PFSK-1 (cell line): Measurements from ENCODE around the gene LAIR1.

ENCODE experiments used
- FOXP2 ChIP-seq: optimal IDR thresholded peaks from 2 replicates; pipeline ENCODE3; 2011; ENCODE audit warnings: borderline replicate concordance, control low read depth, inconsistent platforms; ENCODE audit not compliant: insufficient read depth; ENCODE audit errors: extremely low read length, extremely low read depth
- POLR2AphosphoS5 ChIP-seq: IDR thresholded peaks from 2 replicates; pipeline ENCODE4 v1.6.1; 2012; ENCODE audit warnings: low read depth, mild to moderate bottlenecking, control low read depth, low read length, moderate library complexity
- REST ChIP-seq, 2 experiments: IDR thresholded peaks; 2 replicates each; pipeline versions ENCODE4 v1.6.1 to v1.8.0; 2011 to 2012; ENCODE audit warnings: low read depth in 2 of 2, low read length in 2 of 2, control low read depth in 1 of 2, inconsistent platforms in 1 of 2, mild to moderate bottlenecking in 1 of 2, moderate library complexity in 1 of 2; ENCODE audit not compliant: insufficient read depth in 1 of 2
- SIN3A ChIP-seq: IDR thresholded peaks from 2 replicates; pipeline ENCODE4 v1.6.1; 2012; ENCODE audit warnings: mild to moderate bottlenecking, low read length, moderate library complexity, borderline replicate concordance; ENCODE audit not compliant: insufficient read depth
- TAF1 ChIP-seq: IDR thresholded peaks from 2 replicates; pipeline ENCODE4 v1.6.1; 2012; ENCODE audit warnings: low read length, control low read depth, borderline replicate concordance; ENCODE audit not compliant: insufficient read depth

The LAIR1 gene

DNA sequence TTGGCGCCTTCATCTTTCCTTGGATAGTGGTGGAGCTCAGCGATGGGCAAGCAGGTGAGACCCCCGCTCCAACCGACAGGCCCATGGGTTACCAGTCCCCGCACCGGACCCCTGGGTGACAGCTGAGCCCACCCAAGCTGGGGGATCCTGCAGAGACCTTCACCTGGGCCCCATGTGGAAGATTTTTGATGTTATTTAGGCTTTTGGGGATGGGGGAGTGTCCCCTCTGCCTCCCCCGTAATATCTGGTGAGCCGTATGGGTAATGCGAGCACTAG, 46.8 kb downstream of the LAIR1 start:
- TF ChIP-seq POLR2AphosphoS5 (no peak), REST (IDR thresholded peaks at IDR 0.05; ENCODE audit: insufficient read depth in 1 of 2, low read depth in 2 of 2, low read length in 2 of 2) (no peak), TAF1 (no peak), SIN3A (no peak), FOXP2 (no peak)

- no peak for TF ChIP-seq POLR2AphosphoS5
- no peak for TF ChIP-seq TAF1
- TF ChIP-seq FOXP2, result no peak
- no peak for TF ChIP-seq SIN3A
- TF ChIP-seq REST (IDR thresholded peaks at IDR 0.05; ENCODE audit: insufficient read depth in 1 of 2, low read depth in 2 of 2, low read length in 2 of 2), result no peak
Measured at GRCh38 chr19:54317108-54317964, 47.4 kb downstream of the LAIR1 start.

DNA sequence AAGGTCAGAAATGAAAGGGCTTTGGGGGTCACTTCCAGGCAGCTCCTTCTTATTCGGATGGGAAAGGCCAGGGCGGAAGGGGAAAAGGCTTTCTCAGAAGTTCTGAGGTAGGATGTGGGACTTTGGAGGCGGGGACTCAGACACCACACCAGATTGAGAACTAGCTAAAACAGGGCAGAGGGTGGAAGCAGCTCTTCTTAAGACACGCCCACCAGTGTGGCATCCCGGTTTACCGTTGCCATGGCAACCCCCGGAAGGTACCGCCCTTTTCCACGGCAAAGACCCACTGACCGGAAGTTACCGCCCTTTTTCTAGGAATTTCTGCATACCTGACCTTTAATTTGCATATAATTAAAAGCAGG, 48.0 kb downstream of the LAIR1 start:
- TF ChIP-seq FOXP2, result no peak
- TF ChIP-seq TAF1, result no peak
- no peak for TF ChIP-seq POLR2AphosphoS5
- TF ChIP-seq SIN3A, result no peak
- TF ChIP-seq REST (IDR thresholded peaks at IDR 0.05; ENCODE audit: insufficient read depth in 1 of 2, low read depth in 2 of 2, low read length in 2 of 2), result no peak

DNA sequence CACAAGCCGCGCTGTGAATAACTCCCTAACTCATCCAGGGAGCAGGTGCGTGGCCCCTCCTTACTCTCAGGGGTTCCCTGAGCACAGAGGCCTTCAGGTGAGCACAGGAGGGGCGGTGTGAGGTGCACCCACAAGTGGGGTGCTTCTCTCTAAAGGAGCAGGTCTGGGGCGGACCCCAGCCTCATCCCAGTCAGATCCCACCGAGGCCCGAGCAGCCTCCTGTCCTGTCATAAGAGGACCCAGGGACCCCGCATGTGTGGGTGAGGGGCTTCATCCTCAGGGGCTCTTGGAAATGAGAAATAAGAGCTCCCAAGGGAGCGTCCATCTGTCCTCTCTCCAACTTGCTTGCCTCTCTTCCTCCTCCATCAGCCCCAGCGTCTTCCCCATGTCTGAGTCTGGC, 48.8 kb downstream of the LAIR1 start:
- no peak for TF ChIP-seq TAF1
- TF ChIP-seq REST (IDR thresholded peaks at IDR 0.05; ENCODE audit: insufficient read depth in 1 of 2, low read depth in 2 of 2, low read length in 2 of 2), result no peak

DNA sequence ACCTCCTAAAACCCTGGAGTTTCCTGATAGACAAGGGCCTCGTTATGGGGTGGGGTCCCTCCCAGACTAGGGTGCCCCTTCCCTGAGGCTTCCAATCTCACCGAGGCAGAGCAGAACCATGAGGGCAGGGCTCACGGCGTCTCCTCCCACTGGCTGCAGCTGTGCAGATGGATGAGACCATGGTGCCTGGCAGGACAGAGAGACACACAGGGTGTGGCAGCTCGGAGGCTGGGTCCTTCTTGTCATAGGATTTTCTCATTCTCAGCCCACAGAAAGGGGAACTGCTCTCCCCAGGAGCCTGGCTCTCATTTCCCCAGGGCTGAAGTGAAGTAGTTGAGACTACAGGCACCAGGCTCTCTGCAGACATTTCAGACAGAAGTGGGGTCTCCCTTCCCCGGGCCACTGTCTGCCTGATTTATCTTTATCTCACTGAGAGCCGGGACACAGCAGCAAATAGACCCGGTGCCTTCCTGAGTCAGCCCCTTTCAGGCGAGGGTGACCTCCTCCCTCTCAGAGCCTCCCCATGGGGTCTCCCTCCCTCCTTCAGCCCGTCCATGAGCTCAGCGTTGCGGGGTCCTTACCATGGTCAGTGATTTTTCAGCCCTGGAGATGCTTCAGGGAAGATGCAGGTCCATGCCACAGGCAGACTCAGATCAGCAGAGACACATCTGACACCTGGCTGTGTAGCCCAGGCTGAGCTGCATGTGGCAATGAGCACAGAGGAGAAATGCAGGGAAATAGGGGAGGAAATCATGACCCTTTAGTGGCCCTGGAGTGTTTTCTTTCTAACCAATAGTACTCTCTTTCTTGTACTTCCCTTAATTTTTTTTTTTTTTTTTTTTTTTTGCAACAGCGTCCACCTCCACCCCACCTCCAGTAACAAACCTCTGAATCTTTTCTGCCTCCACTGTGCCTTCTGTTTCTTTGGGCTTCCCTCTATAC, 52.0 kb downstream of the LAIR1 start, which contains the start of gene LILRA5:
Gene LILRA5 (minus strand): TSS at position 731 of the 942 bp plus-strand sequence. CDS start 147 bp downstream, at position 584.
- TF ChIP-seq TAF1, result no peak
- TF ChIP-seq REST (IDR thresholded peaks at IDR 0.05; ENCODE audit: insufficient read depth in 1 of 2, low read depth in 2 of 2, low read length in 2 of 2), result no peak
- TF ChIP-seq POLR2AphosphoS5, result no peak
- no peak for TF ChIP-seq SIN3A
- TF ChIP-seq FOXP2, result no peak
